K562 (cell line): ENCODE data around the gene NUP205. TPM values are rescaled to one million over a fixed set of nuclear protein-coding genes. Genes with fewer than 3 reads are reported as not detected.
A peak's percentile ranks its signal among the peaks of the same experiment; 100 is the strongest.

Experiments
- ADNP ChIP-seq: fragments of 200-800 bp; sonication (Bioruptor generic); IDR thresholded peaks from 2 replicates; pipeline ENCODE4 v1.6.1; 2016; ENCODE audit warnings: missing genetic modification characterization, missing compliant biosample characterization
- ELF1 ChIP-seq: fragments of 200-800 bp; sonication (Bioruptor generic); IDR thresholded peaks from 2 replicates; pipeline ENCODE4 v1.6.1; 2016; ENCODE audit warnings: missing genetic modification characterization, missing compliant biosample characterization
- ILF3 ChIP-seq: fragments of 450-650 bp; IDR thresholded peaks from 2 replicates; pipeline ENCODE4 v1.6.1; 2018; ENCODE audit warnings: antibody characterized with exemption, mild to moderate bottlenecking, moderate library complexity, borderline replicate concordance
- KDM4B ChIP-seq, 2 experiments: fragments of 450-650 bp in 1 of 2; sonication (generic) in 1 of 2; IDR thresholded peaks; 2 replicates each; pipeline ENCODE4 v1.6.1; 2016 to 2017; ENCODE audit warnings: borderline replicate concordance in 2 of 2, antibody characterized with exemption in 1 of 2, low read depth in 1 of 2, mild to moderate bottlenecking in 1 of 2
- MAFF ChIP-seq: IDR thresholded peaks from 2 replicates; pipeline ENCODE4 v1.6.1; 2012; ENCODE audit warnings: low read length, improper control_type of control experiment
- MECOM ChIP-seq: fragments of 250-450 bp; sonication (Bioruptor Pico); IDR thresholded peaks from 2 replicates; pipeline ENCODE4 v1.8.0; 2022; ENCODE audit warnings: inconsistent platforms
- MEF2A ChIP-seq: IDR thresholded peaks from 2 replicates; pipeline ENCODE4 v1.6.1; 2011; ENCODE audit warnings: low read depth, mild to moderate bottlenecking, low read length, moderate library complexity; ENCODE audit not compliant: control insufficient read depth
- NCOA4 ChIP-seq: fragments of 450-650 bp; IDR thresholded peaks from 2 replicates; pipeline ENCODE4 v1.6.1; 2018; ENCODE audit warnings: mild to moderate bottlenecking; ENCODE audit not compliant: partially characterized antibody
- NFATC3 ChIP-seq: fragments of 450-650 bp; IDR thresholded peaks from 2 replicates; pipeline ENCODE4 v1.6.1; 2017; ENCODE audit warnings: mild to moderate bottlenecking
- NFE2L1 ChIP-seq: fragments of 450-650 bp; IDR thresholded peaks from 2 replicates; pipeline ENCODE4 v1.6.1; 2016; ENCODE audit warnings: missing genetic modification characterization, low read depth, mild to moderate bottlenecking, missing compliant biosample characterization, moderate library complexity, borderline replicate concordance
- NFIC ChIP-seq: fragments of 450-650 bp; IDR thresholded peaks from 2 replicates; pipeline ENCODE4 v1.6.1; 2017; ENCODE audit warnings: mild to moderate bottlenecking, inconsistent platforms
- RBM39 ChIP-seq: fragments of 200-400 bp; formaldehyde crosslinking; optimal IDR thresholded peaks from 2 replicates; pipeline ENCODE3; 2018; ENCODE audit warnings: low read depth, low read length
- STAT5B ChIP-seq: fragments of 250-450 bp; sonication (Bioruptor Pico); IDR thresholded peaks from 2 replicates; pipeline ENCODE4 v1.8.0; 2021; ENCODE audit warnings: mild to moderate bottlenecking, inconsistent platforms
- TAF1 ChIP-seq: IDR thresholded peaks from 2 replicates; pipeline ENCODE4 v1.6.1; 2011; ENCODE audit warnings: mild to moderate bottlenecking, low read length, moderate library complexity; ENCODE audit not compliant: insufficient read depth, control insufficient read depth, severe bottlenecking; ENCODE audit errors: extremely low read depth
- TRIM25 ChIP-seq: fragments of 450-650 bp; IDR thresholded peaks from 2 replicates; pipeline ENCODE4 v1.7.0; 2016; ENCODE audit warnings: borderline replicate concordance
- U2AF2 ChIP-seq: fragments of 200-400 bp; formaldehyde crosslinking; optimal IDR thresholded peaks from 2 replicates; pipeline ENCODE3; 2017; ENCODE audit warnings: low read depth, mild to moderate bottlenecking, low read length
- ZNF436 ChIP-seq: fragments of 250-450, 450-650 bp; sonication (Bioruptor Pico); formaldehyde crosslinking; IDR thresholded peaks from 2 replicates; pipeline ENCODE4 v1.7.0; 2020; ENCODE audit warnings: mild to moderate bottlenecking
- ZNF561 ChIP-seq: fragments of 450-650 bp; formaldehyde crosslinking; conservative IDR thresholded peaks from 2 replicates; pipeline ENCODE4 v1.4.0; 2020; ENCODE audit warnings: mild to moderate bottlenecking, moderate library complexity
- ZNF76 ChIP-seq: fragments of 250-450 bp; sonication (Bioruptor Pico); IDR thresholded peaks from 2 replicates; pipeline ENCODE4 v1.4.0; 2020; ENCODE audit warnings: mild to moderate bottlenecking, moderate library complexity, borderline replicate concordance
- polyA plus RNA-seq, 8 experiments: library from polyadenylated mRNA; depleted of rRNA in 4 of 8; stranded (reverse) in 5 of 8; unstranded in 3 of 8; fragments of >200 nt; fragmentation: Nextera tagmentation in 2 of 8; fragmentation: Illumina TruSeq in 1 of 8; extraction: Ambion mirVana in 2 of 8; extraction: Trizol in 1 of 8; gene quantifications; 2 replicates each; pipeline versions ENCODE4 v1.2.1 to v1.2.3, GENCODE V29; 2011 to 2014; ENCODE audit warnings: inconsistent platforms in 1 of 8, missing spikeins in 1 of 8
- total RNA-seq, 7 experiments: library from RNA; depleted of rRNA in 6 of 7; stranded (reverse); fragments of >200 nt in 6 of 7; fragmentation: Illumina TruSeq in 2 of 7; extraction: Trizol in 2 of 7; gene quantifications; 2 replicates each; pipeline versions ENCODE4 v1.2.1 to v1.2.3, GENCODE V29; 2011 to 2021; ENCODE audit warnings: low replicate concordance in 1 of 7
- TF ChIP-seq, protein P1 (sequence below), 2 experiments: IDR thresholded peaks in 1 of 2; conservative IDR thresholded peaks in 1 of 2; 2 replicates each; pipeline ENCODE4 v1.6.1; 2016; ENCODE audit warnings: low read depth in 2 of 2, mild to moderate bottlenecking in 1 of 2, missing compliant biosample characterization in 1 of 2, missing genetic modification characterization in 1 of 2, moderate library complexity in 1 of 2
- TF ChIP-seq, protein P2 (sequence below): sonication (generic); formaldehyde crosslinking; IDR thresholded peaks from 2 replicates; pipeline ENCODE4 v1.8.0; 2022; ENCODE audit warnings: mild to moderate bottlenecking, missing genetic modification reagents, borderline replicate concordance

Gene NUP205
- total and polyA plus RNA-seq, 9 of the 15 experiments (the other 6 are each of a cell fraction or from before 2014, with no cell fraction given) = 101 to 282 (median 193) TPM

- TF ChIP-seq ELF1 (tag) (peak; percentile 99), MEF2A (peak; percentile 68; the same call in 1 of the 2 replicates), TRIM25 (no peak), U2AF2 (no peak), NCOA4 (no peak), ILF3 (no peak; the same call in 1 of the 2 replicates), NFIC (peak; percentile 81), NFE2L1 (tag) (no peak), KDM4B (IDR thresholded peaks at IDR 0.05; ENCODE audit: borderline replicate concordance in 2 of 2, low read depth in 1 of 2) (peak in 1 of 2 experiments; percentile 100; a peak in 2 of 4 replicates), ZNF561 (CRISPR knock-in tag) (no peak), NFATC3 (no peak), ZNF436 (no peak), RBM39 (no peak), MAFF (no peak), ADNP (tag) (no peak), ZNF76 (CRISPR knock-in tag) (0 out of 2 replicates have a peak, but pooled peaks have one; percentile 68), STAT5B (CRISPR knock-in tag) (no peak), TAF1 (peak; percentile 99), MECOM (CRISPR knock-in tag) (no peak)
- TF ChIP-seq, protein P1, sequence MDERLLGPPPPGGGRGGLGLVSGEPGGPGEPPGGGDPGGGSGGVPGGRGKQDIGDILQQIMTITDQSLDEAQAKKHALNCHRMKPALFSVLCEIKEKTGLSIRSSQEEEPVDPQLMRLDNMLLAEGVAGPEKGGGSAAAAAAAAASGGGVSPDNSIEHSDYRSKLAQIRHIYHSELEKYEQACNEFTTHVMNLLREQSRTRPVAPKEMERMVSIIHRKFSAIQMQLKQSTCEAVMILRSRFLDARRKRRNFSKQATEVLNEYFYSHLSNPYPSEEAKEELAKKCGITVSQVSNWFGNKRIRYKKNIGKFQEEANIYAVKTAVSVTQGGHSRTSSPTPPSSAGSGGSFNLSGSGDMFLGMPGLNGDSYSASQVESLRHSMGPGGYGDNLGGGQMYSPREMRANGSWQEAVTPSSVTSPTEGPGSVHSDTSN (CRISPR knock-in tag; IDR thresholded peaks at IDR 0.05; ENCODE audit: low read depth) = no peak; the same call in 1 of the 2 replicates
- TF ChIP-seq, protein P1 (tag; conservative IDR thresholded peaks at IDR 0.05; ENCODE audit: low read depth) = no peak; the same call in 1 of the 2 replicates
- TF ChIP-seq, protein P2, sequence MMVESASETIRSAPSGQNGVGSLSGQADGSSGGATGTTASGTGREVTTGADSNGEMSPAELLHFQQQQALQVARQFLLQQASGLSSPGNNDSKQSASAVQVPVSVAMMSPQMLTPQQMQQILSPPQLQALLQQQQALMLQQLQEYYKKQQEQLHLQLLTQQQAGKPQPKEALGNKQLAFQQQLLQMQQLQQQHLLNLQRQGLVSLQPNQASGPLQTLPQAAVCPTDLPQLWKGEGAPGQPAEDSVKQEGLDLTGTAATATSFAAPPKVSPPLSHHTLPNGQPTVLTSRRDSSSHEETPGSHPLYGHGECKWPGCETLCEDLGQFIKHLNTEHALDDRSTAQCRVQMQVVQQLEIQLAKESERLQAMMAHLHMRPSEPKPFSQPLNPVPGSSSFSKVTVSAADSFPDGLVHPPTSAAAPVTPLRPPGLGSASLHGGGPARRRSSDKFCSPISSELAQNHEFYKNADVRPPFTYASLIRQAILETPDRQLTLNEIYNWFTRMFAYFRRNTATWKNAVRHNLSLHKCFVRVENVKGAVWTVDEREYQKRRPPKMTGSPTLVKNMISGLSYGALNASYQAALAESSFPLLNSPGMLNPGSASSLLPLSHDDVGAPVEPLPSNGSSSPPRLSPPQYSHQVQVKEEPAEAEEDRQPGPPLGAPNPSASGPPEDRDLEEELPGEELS (CRISPR knock-in tag) = peak; percentile 99; the same call in 1 of the 2 replicates
Measured at GRCh38 chr7:135662373-135663114, 104.8 kb downstream of the NUP205 start, which contains the start of gene STMP1 (continued).
